Muscle of arm (tissue), 12 donors: Measurements from ENCODE around the gene CPT1B. TPM values are rescaled to one million over a fixed set of nuclear protein-coding genes. Genes with fewer than 3 reads are reported as not detected.
"Not testable (repeated sequence)": the region's sequence is repeated elsewhere in the genome, so short reads cannot be mapped to it uniquely, and the experiment has no call there.

Experiments
- DNase-seq: peaks from one replicate; pipeline ENCODE4 v3.0.0-alpha.2; 2013
- polyA plus RNA-seq, 12 donors: library from polyadenylated mRNA; unstranded; fragments of 120-200 nt; gene quantifications; one replicate each; pipeline ENCODE4 v1.2.1, GENCODE V29; 2013; ENCODE audit not compliant: insufficient read length in 12 of 12

Gene CPT1B
- polyA plus RNA-seq, 12 donors: 22.1 to 61.0 (median 35.1) TPM; not detected in 1

- no peak for DNase-seq
Observed at GRCh38 chr22:50547263-50547985, 30.8 kb downstream of the CPT1B start.

DNA sequence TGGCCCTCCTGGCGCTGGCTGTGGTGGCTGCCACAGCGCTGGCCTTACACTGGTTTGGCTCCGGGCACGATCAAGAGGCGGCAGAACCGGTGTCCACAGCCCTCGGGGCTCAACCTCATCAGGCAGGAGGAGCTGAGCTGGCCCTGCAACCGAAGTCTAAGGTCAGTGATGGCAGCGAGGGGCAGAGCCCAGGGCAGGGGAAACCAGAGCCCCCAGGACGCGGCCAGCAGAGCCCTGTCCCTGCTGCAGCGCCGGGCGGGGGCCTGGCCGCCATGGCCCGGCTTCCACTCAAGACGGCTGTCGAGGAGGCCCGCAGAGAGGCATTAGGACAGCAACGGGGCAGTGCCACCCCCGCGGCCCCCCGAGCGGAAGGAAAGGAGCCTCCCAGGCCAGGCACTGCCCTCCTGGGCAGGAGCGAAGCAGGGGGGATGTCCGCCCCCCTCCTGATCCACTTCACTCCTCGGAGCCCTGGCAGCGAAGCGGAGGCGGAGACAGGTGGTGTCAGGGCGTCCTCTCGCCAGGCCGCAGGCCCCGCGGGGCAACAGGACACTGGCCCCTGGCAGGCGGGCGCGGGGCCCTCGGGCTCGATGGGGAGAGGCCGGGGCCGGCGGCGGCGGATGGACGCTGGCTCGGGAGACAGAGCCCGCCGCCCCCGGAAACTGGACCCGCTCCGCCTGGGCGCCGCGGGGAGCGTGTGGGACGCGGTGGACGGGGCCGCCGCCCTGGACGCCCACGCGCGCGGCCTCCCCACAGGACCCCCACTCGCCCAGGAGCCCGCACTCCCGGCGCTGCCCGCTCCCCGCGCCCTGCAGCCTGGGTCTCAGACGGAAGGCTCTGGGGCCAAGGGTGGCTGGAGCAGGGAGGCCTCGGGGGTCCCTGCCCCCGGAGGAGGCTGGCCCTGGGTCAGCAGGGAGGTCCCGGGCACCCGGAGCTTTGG, 31.6 kb downstream of the CPT1B start:
- no peak for DNase-seq

DNA sequence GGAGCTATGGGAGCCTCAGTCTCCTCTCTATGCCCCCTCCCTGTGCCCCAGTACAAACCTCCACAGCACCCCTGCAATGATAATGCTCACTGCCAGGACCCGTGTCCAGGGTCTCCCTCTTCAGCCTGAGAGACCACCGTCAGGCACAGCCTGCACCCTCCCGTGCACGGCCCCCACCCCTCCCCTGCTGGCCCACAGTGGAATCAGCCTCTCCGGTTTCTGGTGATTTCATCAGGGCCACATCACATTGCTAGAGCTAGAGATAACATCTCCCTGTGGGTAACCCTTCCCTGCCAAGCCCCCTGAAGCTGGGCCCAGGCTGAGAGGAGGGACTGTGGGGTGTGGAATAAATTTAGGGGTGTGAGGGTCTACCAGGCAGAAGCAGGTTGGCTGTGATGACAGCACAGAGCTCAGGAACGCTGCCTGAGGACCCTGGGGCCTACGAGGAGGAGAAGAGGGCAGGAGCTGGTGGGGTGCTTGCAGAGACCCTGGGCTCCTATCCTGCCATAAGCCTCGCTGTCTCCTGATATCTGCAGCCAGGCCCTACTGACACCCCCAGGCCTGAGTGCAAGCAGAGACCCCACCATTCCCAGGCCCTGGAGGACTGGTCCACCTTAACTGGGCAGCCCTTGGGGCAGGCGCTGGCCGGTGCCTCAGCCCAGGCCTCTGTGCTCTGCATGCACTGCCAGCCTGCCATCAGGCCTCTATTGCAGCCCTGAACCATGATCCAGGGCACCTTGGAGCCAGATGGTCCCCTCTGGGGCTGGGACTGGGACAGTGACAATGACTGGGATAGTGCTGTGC, 32.5 kb downstream of the CPT1B start, which contains the start of gene KLHDC7B:
KLHDC7B (plus strand) TSS at position 378 of the 804 bp plus-strand sequence; CDS start at position 723, 345 bp downstream.
- no peak for DNase-seq

DNA sequence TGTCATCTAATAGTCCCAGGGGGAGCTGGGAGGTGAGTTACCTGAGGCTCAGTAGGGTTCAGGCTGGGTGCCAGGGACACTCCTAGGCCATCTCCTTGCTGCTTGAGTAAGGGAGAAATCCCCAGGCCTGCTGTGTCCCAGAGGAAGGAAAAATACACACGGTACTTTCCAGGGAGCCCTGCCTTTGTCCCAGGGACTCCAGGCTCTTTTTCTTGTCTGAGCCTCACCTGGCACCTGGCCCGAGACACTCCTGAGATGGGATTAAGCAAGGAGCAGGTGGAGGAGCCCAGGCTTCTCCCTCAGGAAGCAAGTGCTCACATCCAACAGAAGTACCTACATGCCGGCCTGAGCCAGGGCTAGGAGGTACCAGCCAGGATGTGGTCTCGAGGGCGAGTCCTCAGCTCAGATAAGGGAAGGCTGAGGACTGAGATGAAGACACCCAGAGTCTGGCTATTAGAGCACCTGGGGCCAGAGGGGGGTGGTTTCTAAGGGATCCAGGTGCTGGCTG, 33.4 kb downstream of the CPT1B start:
- DNase-seq: no peak

DNA sequence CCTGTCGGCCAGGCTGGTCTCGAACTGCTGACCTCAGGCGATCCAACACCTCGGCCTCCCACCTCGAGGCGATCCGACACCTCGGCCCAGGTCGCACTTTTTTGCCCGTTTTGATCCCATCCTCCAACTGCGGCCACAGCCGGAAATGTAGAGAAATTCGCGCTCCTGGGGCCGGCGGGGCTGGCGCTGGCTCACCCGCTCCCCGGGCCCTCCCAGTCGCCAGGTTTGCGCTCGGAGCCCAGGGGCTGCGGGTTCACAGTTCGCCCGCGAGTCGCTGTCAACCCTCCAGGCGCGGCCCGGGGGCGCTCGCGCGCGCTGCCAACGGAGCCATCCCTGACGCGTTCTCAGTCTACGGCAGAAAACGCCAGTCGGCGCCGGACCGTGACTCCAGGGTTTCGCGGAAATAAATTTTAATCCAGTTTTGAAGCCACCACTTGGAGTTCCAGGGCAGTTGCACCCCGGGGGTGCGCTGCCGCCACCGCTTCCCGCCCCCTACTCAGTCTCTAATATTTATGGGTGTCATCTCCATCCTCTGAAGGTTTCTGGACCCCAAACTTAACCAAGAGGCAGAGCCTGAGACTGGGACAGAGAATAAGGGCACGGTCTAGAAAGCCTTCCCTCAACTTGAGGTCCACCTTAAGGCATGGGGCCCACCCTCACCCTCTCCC, 34.0 kb downstream of the CPT1B start:
- no peak for DNase-seq

DNA sequence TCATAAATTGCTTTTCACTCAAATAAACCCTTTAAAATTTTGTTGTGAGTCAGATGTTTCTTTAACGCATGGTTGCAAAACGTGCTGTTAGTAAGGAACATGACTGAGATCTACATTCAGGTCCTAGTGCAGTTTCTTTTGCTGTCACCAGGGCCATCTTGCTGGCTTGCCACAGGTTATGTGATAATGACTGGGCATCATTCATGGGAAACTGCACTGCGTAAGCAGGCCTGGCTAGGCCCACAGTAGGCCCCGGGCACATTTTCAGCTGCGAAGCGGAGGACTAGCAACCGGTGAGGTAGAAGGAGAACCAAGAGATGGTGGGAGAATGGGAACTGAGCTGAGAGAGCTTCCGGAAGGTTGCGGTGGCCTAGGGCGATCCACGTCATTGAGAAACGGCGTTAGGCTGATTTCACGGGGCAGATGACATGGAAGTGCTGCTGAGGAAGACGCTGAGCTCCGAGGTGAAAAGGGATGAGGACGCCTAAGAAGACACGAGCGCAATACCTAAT, 35.8 kb downstream of the CPT1B start:
- DNase-seq: no peak

- DNase-seq: not testable (repeated sequence)
Observed at GRCh38 chr22:50541667-50542026, 36.6 kb downstream of the CPT1B start.

DNA sequence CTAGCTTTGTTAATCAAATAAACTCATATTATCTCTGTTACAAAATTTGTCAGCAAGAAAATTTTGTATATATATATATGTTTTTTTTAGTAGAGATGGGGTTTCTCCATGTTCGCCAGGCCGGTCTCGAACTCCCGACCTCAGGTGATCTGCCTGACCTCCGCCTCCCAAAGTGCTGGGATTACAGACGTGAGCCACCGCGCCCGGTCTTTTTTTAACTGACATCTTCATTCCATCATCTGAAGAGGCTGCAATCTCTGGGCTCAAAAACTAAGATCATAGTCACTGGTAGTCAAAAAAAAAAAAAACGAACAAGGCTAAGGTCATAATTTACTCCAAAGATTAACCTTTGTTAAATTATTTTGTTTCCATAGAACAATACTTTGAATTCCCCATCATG, 37.8 kb downstream of the CPT1B start:
- no peak for DNase-seq

DNA sequence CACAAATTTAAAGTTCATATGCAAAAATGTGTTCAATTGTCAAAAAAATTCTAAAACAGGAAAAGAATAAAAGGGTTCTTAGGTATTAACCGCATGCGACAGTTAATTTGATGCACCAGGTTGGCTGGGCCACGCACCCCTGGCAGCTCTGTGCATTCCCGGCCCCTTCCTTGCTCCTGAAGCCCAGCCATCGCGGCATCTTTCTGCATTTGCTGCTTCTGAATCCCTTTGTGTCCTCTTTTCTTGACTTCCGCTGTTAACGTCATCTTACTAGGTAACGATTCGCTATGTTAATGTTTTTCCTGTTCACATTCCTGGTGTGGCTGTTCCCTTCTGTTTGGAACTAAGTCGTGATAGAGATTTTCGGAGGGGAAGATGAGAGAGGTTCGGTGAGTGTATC, 40.5 kb downstream of the CPT1B start:
- DNase-seq: no peak

DNA sequence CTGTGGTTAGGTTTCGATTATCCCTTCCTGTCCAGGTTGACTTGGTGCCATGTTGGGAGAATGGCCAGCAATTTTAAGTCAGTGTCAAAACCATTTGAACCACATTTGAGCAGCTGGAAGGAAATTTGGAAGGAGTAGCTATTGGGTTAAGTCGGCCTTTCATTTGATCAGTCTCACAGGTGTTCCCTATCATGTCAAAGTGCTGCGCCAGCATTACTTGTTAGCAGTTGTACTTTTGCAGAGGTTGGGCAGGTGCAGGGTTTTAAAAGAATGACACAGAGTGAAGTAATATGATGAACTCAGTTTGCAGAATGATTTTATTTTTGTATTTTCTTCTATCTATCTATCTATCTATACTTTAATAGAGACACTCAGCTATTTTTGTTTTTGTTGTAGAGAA, 42.0 kb downstream of the CPT1B start:
- no peak for DNase-seq

GRCh38 chr22:50535113-50535512, 43.1 kb downstream of the CPT1B start:
- no peak for DNase-seq

DNA sequence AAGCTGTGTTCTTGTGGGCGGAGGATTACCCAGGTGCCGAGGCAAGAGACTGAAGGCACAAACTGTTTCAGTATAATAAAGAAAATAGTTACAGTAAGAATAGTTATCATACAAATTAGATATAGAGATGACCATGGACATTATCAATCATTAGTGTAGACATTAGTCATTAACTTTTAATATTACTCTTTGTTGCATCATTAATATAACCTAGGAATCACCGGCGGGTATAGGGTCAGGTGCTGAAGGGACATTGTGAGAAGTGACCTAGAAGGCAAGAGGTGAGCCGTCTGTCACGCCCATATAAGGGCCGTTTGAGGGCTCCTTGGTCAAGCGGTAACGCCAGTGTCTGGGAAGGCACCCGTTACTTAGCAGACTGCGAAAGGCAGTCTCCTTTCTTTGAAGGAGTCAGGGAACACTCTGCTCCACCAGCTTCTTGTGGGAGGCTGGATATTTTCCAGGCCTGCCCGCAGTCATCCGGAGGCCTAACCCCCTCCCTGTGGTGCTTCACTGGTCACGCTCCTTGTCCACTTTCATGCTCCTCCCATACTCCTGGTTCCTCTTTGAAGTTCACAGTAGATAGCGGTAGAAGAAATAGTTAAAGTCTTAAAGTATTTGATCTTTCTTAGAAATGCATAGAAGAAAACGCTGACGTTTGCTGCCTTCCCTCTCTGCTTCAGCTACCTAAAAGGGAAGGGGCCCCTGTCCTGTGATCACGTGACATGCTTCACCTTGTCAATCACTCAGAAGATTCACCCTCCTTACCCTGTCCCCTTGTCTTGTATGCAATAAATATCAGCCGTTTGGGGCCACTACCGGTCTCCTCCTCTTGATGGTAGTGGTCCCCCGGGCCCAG, 44.1 kb downstream of the CPT1B start:
- DNase-seq: not testable (repeated sequence)

GRCh38 chr22:50532824-50533796, 45.1 kb downstream of the CPT1B start:
- DNase-seq: no peak

DNA sequence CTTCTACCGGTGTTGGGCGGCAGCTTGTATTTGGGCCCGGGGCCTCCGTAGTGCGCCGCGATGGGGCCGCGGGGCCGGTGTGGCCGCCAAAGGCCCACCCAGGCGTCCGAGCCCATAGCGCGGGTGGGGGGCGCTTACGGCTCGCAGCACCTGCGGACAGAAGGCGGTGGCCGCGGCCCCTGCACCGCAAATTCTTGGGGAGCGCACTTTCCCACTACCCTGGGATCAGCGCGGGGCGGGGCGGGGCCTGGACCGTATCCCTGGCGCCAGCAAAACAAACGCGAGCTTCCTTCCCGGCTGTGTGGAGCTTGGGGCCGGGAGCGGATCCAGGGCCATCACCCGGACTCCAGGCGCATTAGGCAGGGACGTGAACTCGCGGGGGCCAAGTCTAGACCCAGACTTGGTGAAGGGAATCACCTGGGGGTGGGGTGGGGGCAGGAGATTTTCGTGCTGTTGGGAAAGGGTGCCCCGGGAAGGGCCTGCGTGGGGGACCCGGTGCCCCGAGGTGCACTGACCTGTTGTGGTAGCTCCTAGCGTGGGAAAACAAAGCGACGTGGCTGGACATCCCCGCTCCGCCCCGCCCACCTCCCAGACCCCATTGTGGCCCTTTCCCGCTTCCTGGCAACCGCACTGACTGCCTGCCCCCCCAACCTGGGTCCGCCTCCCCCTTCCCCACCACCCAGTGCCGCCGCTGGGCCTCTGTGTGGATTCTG, 46.1 kb downstream of the CPT1B start:
- DNase-seq: no peak

DNA sequence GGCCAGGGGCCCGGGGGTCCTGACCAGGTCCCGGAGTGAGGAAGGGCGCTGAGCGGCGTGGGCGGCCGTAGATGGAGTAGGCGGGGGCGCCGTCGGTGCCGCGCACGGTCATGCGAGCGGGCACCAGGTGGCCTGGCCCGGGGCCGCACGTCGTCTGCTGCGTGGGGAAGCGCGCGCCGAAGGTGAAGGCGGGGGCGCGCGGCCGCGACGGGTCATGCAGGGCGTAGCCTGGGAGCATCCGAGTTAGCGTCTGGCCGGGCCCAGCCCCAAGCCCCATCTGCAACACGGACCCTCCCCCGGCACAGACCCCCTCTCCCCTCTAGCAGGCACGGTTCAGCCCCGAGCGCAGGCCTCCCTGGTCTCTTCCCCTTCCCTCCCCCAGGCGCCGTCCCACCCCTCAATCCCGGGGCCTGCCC, 46.7 kb downstream of the CPT1B start:
- no peak for DNase-seq

DNA sequence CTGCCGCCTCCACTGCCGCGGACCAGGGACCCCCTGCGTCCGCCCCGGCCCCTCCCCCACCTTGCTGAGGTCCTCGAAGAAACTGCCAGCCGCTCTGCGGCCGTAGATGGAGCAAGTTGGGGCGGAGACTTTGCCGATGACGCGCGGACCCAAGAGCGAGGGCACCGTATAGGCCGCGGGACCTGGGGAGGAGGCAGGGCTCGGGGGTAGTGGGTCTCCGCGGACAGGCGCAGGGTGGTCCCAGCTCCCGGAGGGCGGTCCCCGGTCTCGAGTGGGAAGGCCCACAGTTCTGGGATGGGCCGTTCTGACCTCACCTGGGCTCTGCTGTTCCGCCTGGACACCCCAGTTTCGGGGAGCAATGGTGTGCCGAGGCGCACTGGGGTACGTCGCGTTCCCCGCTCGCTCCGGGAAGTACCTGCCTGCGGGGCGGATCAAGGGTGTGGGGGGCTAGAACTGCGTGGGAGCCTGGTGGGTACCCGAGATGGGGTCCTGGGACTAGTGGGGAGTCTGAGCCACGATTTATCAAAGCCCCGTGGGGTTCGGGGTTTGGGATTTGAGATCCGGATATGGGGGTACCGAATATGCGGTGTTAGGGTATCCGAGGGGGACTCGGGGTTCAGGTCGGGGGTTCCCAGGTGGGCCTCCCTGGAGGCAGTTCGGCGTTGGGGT, 47.2 kb downstream of the CPT1B start:
- DNase-seq: no peak

DNA sequence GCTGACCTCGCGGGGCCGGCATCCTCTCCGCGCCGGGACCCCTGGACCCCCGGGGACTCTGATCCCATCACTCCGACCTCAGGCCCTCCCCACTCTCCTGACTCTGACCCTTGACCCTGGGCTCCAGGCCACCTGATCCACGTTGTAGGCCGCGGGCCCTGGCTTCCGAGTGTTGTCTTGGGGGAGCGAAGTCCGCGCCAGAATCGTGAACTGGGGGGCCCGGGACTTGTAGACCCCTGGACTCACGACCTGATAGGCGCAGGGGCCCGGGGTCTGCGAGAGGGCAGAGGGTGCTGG, 47.7 kb downstream of the CPT1B start:
- no peak for DNase-seq
